Activated CD4-positive, alpha-beta T cell treated with anti-CD3 and anti-CD28 coated beads for 36 hours (primary cell): ENCODE results near the gene FBXL3. TPM values are rescaled to one million over a fixed set of nuclear protein-coding genes. Genes with fewer than 3 reads are reported as not detected.
"Not testable (repeated sequence)": the region's sequence is repeated elsewhere in the genome, so short reads cannot be mapped to it uniquely, and the experiment has no call there.

Experiments used
- ATAC-seq: fragments of 200-7000 bp; cut with Tn5 transposase; one replicate; pipeline ENCODE4 v1.10.0; 2021; ENCODE audit warnings: mild to moderate bottlenecking, moderate library complexity
- CTCF ChIA-PET: fragments of 350-600 bp; sonication (Branson Sonifier 250); formaldehyde crosslinking; loops from one replicate; lab custom pipeline; 2021; ENCODE audit warnings: antibody characterized with exemption; lab: Charles Lee
- POLR2A ChIA-PET: fragments of 350-600 bp; sonication (Branson Sonifier 250); formaldehyde crosslinking; loops from one replicate; lab custom pipeline; 2021; ENCODE audit warnings: antibody characterized with exemption, inconsistent platforms; lab: Charles Lee
- DNase-seq: peaks from one replicate; pipeline ENCODE4 v3.0.0-alpha.2; 2020
- H3K27ac Mint-ChIP-seq: one replicate; pipeline ENCODE4 v1.8.0; 2021; ENCODE audit warnings: mixed read lengths
- H3K27me3 Mint-ChIP-seq: one replicate; pipeline ENCODE4 v1.8.0; 2021; ENCODE audit warnings: mixed read lengths
- H3K36me3 Mint-ChIP-seq: one replicate; pipeline ENCODE4 v1.8.0; 2021; ENCODE audit warnings: low read depth, mixed read lengths
- H3K4me1 Mint-ChIP-seq: one replicate; pipeline ENCODE4 v1.8.0; 2021; ENCODE audit warnings: mixed read lengths
- H3K4me3 Mint-ChIP-seq: one replicate; pipeline ENCODE4 v1.8.0; 2021; ENCODE audit warnings: mild to moderate bottlenecking, moderate library complexity, mixed read lengths
- H3K9me3 Mint-ChIP-seq: one replicate; pipeline ENCODE4 v1.8.0; 2021; ENCODE audit warnings: low read depth, mixed read lengths
- intact Hi-C, 2 experiments: fragments of 100-400 bp; cut with DNase I in 1 of 2; cut with micrococcal nuclease in 1 of 2; formaldehyde crosslinking; loops; one replicate each; pipeline versions ENCODE4 v1.14.2 to v1.15.1; 2022 to 2024; cut with DNase I, micrococcal nuclease
- total RNA-seq, 2 experiments: library from RNA; stranded (reverse); gene quantifications; one replicate each; pipeline ENCODE4 v1.2.3, GENCODE V29; 2021

The FBXL3 gene
- total RNA-seq, 2 experiments from 2014 or later: 28.4 to 31.6 TPM

DNA sequence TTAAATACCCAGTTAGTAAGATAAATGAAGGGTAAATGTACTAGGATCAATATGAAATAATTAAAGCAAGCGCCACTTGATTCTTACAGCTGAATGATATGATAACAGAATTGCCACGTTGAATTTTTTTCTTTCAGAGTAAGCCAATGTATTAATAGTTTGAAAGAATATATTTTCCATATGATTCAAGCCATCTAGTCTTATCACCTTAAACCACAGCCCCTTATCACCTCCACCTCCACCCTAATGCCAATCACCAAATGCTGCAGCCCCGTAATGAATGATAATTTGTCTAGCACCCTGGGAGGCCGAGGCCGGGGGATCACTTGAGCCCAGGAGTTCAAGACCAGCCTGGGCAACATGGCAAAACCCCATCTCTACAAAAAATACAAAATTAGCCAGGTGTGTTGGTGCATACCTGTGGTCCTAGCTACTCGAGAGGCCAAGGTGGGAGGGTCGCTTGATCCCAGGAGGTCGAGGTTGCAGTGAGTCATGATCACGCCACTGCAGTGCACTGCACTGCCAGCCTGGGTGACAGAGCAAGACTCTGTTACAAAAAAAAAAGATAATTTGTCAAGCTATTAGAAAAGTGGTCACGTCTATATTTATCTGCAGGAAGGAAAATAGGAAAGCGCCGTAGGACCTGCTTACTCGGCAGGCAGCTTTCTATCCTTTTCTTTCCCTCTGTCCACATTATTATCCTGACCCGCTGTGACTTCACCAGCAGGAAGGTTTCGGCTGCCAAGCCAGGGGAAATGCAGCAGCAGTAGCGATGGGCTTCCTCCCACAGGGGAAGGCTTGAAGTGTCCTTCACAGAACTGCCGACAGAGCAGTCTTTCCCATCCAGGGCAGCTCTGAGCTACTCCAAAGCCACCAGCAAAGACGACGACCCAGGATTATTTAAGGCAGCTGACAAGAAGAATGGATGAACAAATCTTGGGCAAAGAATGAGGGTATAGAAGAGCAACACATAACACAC lies 54.8 kb downstream of the FBXL3 start:
- Mint-ChIP-seq H3K4me1 (peaks cover 11% of the 10 kb centered on the region), H3K4me3 (no peak overlapping the region), H3K36me3 (no peaks in the 10 kb centered on the region), H3K27me3 (peaks cover 6% of the 10 kb centered on the region), H3K27ac (no peak overlapping the region), H3K9me3 (no peaks in the 10 kb centered on the region)
- intact Hi-C loops: no loop called here
- CTCF ChIA-PET: interaction anchor here (0.6 to 2.7 kb wide), 4 partner anchors 8 to 776 kb away, joined by 3 to 13 read pairs (median 3); no protein-coding TSS in a partner anchor
- ATAC-seq (no peak), DNase-seq (no peak)
- POLR2A ChIA-PET: no interaction called here

DNA sequence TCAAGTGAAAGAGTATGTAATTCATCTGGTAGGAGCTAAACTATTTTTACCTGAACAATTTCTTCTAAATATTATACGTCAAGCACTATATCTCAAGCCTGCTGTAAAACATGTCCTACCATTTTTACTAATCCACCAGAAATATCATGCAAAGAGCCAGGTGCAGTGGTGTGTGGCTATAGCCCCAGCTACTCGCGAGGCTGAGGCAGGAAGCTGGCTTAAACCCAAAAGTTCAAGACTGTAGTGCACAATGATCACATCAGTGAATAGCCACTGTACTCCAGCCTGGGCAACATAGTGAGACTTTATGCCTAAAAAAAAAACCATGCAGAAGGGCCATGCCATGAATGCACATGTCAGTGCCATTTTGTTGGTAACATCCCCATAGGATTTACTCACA lies 55.7 kb downstream of the FBXL3 start:
- peaks cover 4% of the 10 kb centered on the region for H3K27me3 Mint-ChIP-seq
- H3K4me3 Mint-ChIP-seq: no peak overlapping the region
- H3K4me1 Mint-ChIP-seq: peaks cover 5% of the 10 kb centered on the region
- intact Hi-C loops: no loop called here
- no peak for ATAC-seq
- no peak for DNase-seq
- no peak overlapping the region for H3K27ac Mint-ChIP-seq
- no peaks in the 10 kb centered on the region for H3K9me3 Mint-ChIP-seq
- ChIA-PET CTCF (interaction anchor here (0.6 to 2.7 kb wide), 4 partner anchors 9 to 298 kb away, joined by 3 to 13 read pairs (median 4); no protein-coding TSS in a partner anchor), POLR2A (no interaction called here)
- no peaks in the 10 kb centered on the region for H3K36me3 Mint-ChIP-seq

DNA sequence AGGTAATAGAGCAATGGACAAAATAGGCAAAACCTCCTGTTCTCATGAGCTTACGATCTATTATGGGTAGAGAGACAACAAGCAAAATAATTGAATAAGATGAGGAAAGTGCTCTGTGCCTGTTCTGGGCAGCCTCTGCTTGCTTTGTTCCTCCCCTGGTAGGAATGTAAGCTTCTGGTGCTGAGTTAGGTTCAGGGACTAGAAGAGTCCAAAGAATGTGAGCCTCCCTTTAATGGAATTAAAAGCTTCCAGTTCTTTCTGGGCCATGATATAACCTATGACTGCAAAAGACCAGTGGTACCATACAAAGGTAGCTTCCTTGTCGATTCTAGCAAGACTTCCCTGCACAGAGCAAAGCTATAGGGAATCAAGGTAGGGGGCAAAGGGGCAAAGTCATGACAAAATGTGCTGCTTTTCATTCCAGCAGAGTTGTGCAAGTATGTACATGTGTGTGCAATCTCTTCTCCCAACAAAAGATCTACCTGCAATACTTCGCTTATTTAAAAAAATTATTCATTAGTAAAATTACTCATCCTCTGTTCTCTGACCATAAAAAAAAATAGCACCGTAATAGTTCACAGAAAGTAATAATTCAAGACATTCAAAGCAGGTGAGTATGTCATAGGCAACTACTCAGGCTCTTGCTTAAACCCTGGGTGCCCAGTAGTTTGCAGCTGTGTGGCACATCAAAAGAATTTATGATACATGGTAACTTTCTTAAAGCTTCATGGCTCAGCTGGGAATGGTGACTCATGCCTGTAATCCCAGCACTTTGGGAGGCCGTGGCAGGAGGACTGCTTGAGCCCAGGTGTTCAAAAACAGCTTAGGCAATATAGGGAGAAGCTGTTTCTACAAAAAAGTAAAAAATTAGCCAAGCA lies 57.2 kb downstream of the FBXL3 start:
- H3K4me3 Mint-ChIP-seq: no peak overlapping the region
- intact Hi-C loops: no loop called here
- peaks cover 4% of the 10 kb centered on the region for H3K27me3 Mint-ChIP-seq
- ATAC-seq (no peak), DNase-seq (no peak)
- ChIA-PET CTCF (interaction anchor here (0.6 to 2.7 kb wide), 3 partner anchors 10 to 81 kb away, joined by 3 to 13 read pairs (median 4); no protein-coding TSS in a partner anchor), POLR2A (interaction anchor here (0.7 kb wide), 1 partner anchor 862 kb away, joined by 6 read pairs; no protein-coding TSS in a partner anchor)
- peaks cover 5% of the 10 kb centered on the region for H3K4me1 Mint-ChIP-seq
- H3K36me3 Mint-ChIP-seq: no peaks in the 10 kb centered on the region
- H3K27ac Mint-ChIP-seq: no peak overlapping the region
- no peaks in the 10 kb centered on the region for H3K9me3 Mint-ChIP-seq

DNA sequence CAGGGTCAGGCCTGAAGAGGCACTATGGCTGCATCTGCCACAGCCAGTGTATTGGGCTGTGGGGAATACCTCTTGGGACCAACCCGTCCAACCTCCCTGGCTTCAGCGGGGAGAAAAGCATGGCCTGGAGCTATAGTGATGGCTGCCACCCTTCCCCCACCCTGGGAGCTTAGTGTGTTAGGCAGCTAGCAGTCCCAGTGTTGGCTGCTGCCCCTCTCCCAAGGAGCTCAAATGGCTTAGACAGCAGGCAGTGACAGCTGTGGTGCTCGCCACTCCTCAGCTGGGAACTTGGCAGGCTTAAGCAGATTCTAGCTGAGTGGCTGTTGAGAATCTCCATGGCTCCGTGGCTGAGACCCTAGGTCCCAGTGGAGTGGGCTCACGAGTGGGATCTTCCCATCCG lies 58.9 kb downstream of the FBXL3 start:
- CTCF ChIA-PET: no interaction called here

DNA sequence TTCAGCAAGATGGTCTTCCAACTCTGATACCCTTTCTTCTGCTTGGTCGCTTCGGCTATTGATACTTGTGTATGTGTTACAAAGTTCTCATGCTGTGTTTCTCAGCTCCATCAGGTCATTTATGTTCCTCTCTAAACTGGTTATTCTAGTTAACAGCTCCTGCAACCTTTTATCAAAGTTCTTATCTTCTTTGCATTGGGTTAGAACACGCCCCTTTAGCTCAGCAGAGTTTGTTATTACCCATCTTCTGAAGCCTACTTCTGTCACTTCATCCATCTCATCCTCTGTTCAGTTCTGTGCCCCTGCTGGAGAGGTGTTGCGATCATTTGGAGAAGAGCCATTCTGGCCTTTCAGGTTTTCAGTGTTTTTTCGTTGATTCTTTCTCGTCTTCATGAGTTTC lies 59.9 kb downstream of the FBXL3 start:
- H3K4me1 Mint-ChIP-seq: no peaks in the 10 kb centered on the region
- no peaks in the 10 kb centered on the region for H3K9me3 Mint-ChIP-seq
- H3K27ac Mint-ChIP-seq: no peak overlapping the region
- H3K4me3 Mint-ChIP-seq: no peak overlapping the region
- intact Hi-C loops: no loop called here
- no peak for ATAC-seq
- DNase-seq: no peak
- ChIA-PET POLR2A (no interaction called here), CTCF (no interaction called here)
- H3K36me3 Mint-ChIP-seq: no peaks in the 10 kb centered on the region
- H3K27me3 Mint-ChIP-seq: peaks cover 4% of the 10 kb centered on the region

More for the DNA sequence above, 58.9 kb downstream of the FBXL3 start:
- ATAC-seq: no peak
- POLR2A ChIA-PET: interaction anchor here (0.6 kb wide), 1 partner anchor 1779 kb away, joined by 3 read pairs; no protein-coding TSS in a partner anchor
- H3K36me3 Mint-ChIP-seq: no peaks in the 10 kb centered on the region
- intact Hi-C loops: no loop called here
- no peak overlapping the region for H3K4me3 Mint-ChIP-seq
- H3K27ac Mint-ChIP-seq: no peak overlapping the region
- H3K4me1 Mint-ChIP-seq: peaks cover 2% of the 10 kb centered on the region
- H3K9me3 Mint-ChIP-seq: no peaks in the 10 kb centered on the region
- no peak for DNase-seq
- peaks cover 4% of the 10 kb centered on the region for H3K27me3 Mint-ChIP-seq

DNA sequence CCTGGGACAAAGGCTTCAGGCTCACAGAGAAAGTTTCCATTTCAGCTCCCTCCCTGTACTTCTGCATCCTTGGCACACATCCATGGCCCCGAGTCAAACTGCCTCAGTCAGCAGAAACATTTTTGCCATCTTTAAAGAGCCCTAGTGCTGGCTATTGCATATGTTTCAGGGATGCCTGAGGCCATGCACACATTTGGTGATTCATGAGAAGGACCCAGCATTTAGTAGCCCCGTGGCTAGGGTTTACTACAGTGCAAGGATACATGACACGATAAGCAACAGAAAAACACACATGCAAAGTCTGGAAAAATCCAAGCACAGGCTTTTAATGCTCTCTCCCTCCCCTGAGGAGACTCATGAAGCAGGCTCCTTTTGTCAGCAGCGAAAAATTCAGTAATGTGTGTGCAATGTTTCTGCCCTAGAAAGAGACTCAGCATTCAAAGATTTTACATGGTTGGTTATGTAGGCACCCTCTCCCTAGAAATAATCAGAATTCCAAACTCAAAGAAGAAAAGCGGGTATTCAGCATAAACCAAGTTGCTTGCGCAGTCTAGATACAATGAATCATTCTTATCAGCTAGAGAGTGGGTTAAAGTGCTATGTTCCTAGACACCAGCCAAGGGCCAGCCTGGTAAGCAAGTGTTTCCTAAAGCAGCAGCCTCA lies 61.1 kb downstream of the FBXL3 start:
- DNase-seq: no peak
- Mint-ChIP-seq H3K36me3 (no peaks in the 10 kb centered on the region), H3K4me3 (no peak overlapping the region), H3K27ac (no peak overlapping the region), H3K9me3 (peaks cover 4% of the 10 kb centered on the region), H3K4me1 (no peaks in the 10 kb centered on the region), H3K27me3 (peaks cover 2% of the 10 kb centered on the region)
- ATAC-seq: no peak
- intact Hi-C loops: no loop called here
- ChIA-PET CTCF (interaction anchor here (0.7 kb wide), 1 partner anchor 89 kb away, joined by 3 read pairs; no protein-coding TSS in a partner anchor), POLR2A (no interaction called here)

DNA sequence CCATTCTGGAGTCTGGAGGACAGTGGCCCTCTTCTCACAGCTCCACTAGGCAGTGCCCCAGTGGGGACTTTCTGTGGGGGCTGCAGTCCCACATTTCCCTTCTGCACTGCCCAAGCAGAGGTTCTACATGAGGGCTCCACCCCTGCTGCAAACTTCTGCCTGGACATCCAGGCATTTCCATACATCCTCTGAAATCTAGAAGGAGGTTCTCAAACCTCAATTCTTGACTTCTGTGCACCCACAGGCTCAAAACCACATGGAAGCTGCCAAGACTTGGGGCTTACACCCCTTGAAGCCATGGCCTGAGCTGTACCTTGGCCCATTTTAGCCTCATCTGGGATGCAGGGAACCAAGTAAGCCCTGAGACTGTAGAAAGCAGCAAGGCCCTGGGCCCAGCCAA lies 67.2 kb downstream of the FBXL3 start:
- H3K27me3 Mint-ChIP-seq, H3K27ac Mint-ChIP-seq, H3K4me3 Mint-ChIP-seq, POLR2A ChIA-PET, H3K36me3 Mint-ChIP-seq, DNase-seq, intact Hi-C loops, ATAC-seq, H3K4me1 Mint-ChIP-seq: not testable (repeated sequence)
- peaks cover 16% of the 10 kb centered on the region for H3K9me3 Mint-ChIP-seq
- CTCF ChIA-PET: interaction anchor here (0.6 kb wide), 1 partner anchor 20 kb away, joined by 4 read pairs; no protein-coding TSS in a partner anchor

DNA sequence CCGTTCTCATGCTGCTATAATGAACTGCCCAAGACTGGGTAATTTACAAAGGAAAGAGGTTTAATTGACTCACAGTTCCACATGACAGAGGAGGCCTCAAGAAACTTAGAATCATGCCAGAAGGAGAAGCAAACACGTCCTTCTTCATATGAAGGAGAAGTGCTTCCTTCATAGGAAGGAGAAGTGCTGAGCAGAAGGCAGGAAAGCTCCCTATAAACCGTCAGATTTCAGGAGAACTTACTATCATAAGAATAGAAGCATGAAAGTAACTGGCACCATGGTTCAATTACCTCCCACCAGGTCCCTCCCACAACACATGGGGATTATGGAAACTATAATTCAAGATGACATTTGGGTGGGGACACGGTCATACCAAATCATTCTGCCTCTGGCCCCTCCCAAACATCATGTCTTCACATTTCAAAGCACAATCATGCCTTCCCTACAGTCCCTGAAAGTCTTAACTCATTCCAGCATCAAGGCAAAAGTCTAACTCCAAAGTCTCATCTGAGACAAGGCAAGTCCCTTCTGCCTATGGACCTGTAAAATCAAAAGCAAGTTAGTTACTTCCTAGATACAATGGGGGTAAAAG lies 68.0 kb downstream of the FBXL3 start:
- no peaks in the 10 kb centered on the region for H3K4me1 Mint-ChIP-seq
- ATAC-seq: no peak
- ChIA-PET POLR2A (no interaction called here), CTCF (interaction anchor here (0.6 kb wide), 1 partner anchor 21 kb away, joined by 4 read pairs; no protein-coding TSS in a partner anchor)
- H3K36me3 Mint-ChIP-seq: peaks cover 3% of the 10 kb centered on the region
- peaks cover 16% of the 10 kb centered on the region for H3K9me3 Mint-ChIP-seq
- no peak overlapping the region for H3K27ac Mint-ChIP-seq
- intact Hi-C loops: no loop called here
- no peak for DNase-seq
- H3K27me3 Mint-ChIP-seq: peaks cover 2% of the 10 kb centered on the region
- H3K4me3 Mint-ChIP-seq: no peak overlapping the region

DNA sequence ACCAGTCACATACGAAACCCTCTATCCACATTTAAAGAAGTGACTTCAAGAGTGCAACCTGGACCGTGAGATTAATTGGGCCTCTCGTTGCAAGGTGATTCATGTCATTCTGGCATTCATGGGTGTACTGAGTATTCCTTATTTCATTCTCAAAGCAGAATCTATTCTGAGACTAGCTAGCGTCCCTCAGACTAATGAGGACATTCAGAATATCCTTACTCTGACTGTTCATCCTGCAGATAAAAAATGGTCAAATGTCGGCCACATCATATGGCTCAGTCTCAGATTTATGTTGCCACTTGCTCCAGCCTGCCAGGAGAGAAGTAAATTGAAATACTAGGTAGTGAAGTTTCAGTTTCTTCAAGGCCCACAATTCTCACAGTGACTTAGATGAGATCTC lies 71.3 kb downstream of the FBXL3 start:
- Mint-ChIP-seq H3K4me1 (no peaks in the 10 kb centered on the region), H3K36me3 (peaks cover 3% of the 10 kb centered on the region), H3K27ac (no peak overlapping the region), H3K4me3 (no peak overlapping the region), H3K9me3 (peaks cover 10% of the 10 kb centered on the region), H3K27me3 (peaks cover 9% of the 10 kb centered on the region)
- no peak for DNase-seq
- intact Hi-C loops: no loop called here
- CTCF ChIA-PET: interaction anchor here (0.6 to 1.9 kb wide), 6 partner anchors 19 to 138 kb away, joined by 3 to 7 read pairs (median 4); no protein-coding TSS in a partner anchor
- POLR2A ChIA-PET: no interaction called here
- ATAC-seq: no peak
